Measurements from ENCODE around the gene ATP1A1. TPM values are rescaled to one million over a fixed set of nuclear protein-coding genes. Genes with fewer than 3 reads are reported as not detected.

The ATP1A1 gene
- total and polyA plus RNA-seq, 2 donors = 66.4 to 146 TPM

GRCh38 chr1:116426401-116426800 is 53.4 kb downstream of the ATP1A1 start:
- Histone ChIP-seq H3K27ac (ENCODE audit: low read depth in 1 of 2, low read length in 1 of 2) (no peak overlapping the region), H3K4me3 (ENCODE audit: low read length in 2 of 2) (no peak overlapping the region), H3K36me3 (ENCODE audit: control insufficient read depth in 2 of 2, insufficient read depth in 2 of 2, low read length in 1 of 2) (no peaks in the 10 kb centered on the region), H3K27me3 (ENCODE audit: control insufficient read depth in 2 of 2, insufficient read depth in 1 of 2, low read length in 1 of 2) (peaks cover 0 to 3% of the 10 kb centered on the region in 2 donors), H3K4me1 (ENCODE audit: control insufficient read depth in 2 of 2, insufficient read depth in 2 of 2, low read length in 2 of 2) (no peaks in the 10 kb centered on the region), H3K9me3 (ENCODE audit: control insufficient read depth in 2 of 2, insufficient read depth in 1 of 2, low read length in 1 of 2) (no peaks in the 10 kb centered on the region)
- DNase-seq (ENCODE audit: low read depth in 6 of 9, low spot score in 9 of 9) = no peak
- WGBS = 96% methylated on average over 9 of the region's 9 CpGs

GRCh38 chr1:116428576-116428975 is 55.5 kb downstream of the ATP1A1 start:
- no peaks in the 10 kb centered on the region for H3K9me3 ChIP-seq (ENCODE audit: control insufficient read depth in 2 of 2, insufficient read depth in 1 of 2, low read length in 1 of 2)
- no peak overlapping the region for H3K4me3 ChIP-seq (ENCODE audit: low read length in 2 of 2)
- DNase-seq (ENCODE audit: low read depth in 6 of 9, low spot score in 9 of 9) = no peak
- no peak overlapping the region for H3K27ac ChIP-seq (ENCODE audit: low read depth in 1 of 2, low read length in 1 of 2)
- 98% methylated on average over 6 of the region's 6 CpGs for WGBS
- no peaks in the 10 kb centered on the region for H3K4me1 ChIP-seq (ENCODE audit: control insufficient read depth in 2 of 2, insufficient read depth in 2 of 2, low read length in 2 of 2)
- H3K36me3 ChIP-seq (ENCODE audit: control insufficient read depth in 2 of 2, insufficient read depth in 2 of 2, low read length in 1 of 2) = no peaks in the 10 kb centered on the region
- H3K27me3 ChIP-seq (ENCODE audit: control insufficient read depth in 2 of 2, insufficient read depth in 1 of 2, low read length in 1 of 2) = peaks cover 0 to 7% of the 10 kb centered on the region in 2 donors

GRCh38 chr1:116429821-116430374 is 56.9 kb downstream of the ATP1A1 start:
- Histone ChIP-seq H3K27me3 (ENCODE audit: control insufficient read depth in 2 of 2, insufficient read depth in 1 of 2, low read length in 1 of 2) (peaks cover 0 to 7% of the 10 kb centered on the region in 2 donors), H3K4me1 (ENCODE audit: control insufficient read depth in 2 of 2, insufficient read depth in 2 of 2, low read length in 2 of 2) (no peaks in the 10 kb centered on the region), H3K36me3 (ENCODE audit: control insufficient read depth in 2 of 2, insufficient read depth in 2 of 2, low read length in 1 of 2) (no peaks in the 10 kb centered on the region), H3K27ac (ENCODE audit: low read depth in 1 of 2, low read length in 1 of 2) (no peak overlapping the region), H3K9me3 (ENCODE audit: control insufficient read depth in 2 of 2, insufficient read depth in 1 of 2, low read length in 1 of 2) (no peaks in the 10 kb centered on the region), H3K4me3 (ENCODE audit: low read length in 2 of 2) (no peak overlapping the region)
- WGBS = 95% methylated on average over 2 of the region's 2 CpGs
- no peak for DNase-seq (ENCODE audit: low read depth in 6 of 9, low spot score in 9 of 9)

GRCh38 chr1:116431870-116432500 is 58.9 kb downstream of the ATP1A1 start:
- Histone ChIP-seq H3K27me3 (ENCODE audit: control insufficient read depth in 2 of 2, insufficient read depth in 1 of 2, low read length in 1 of 2) (peaks cover 0 to 7% of the 10 kb centered on the region in 2 donors), H3K9me3 (ENCODE audit: control insufficient read depth in 2 of 2, insufficient read depth in 1 of 2, low read length in 1 of 2) (no peaks in the 10 kb centered on the region), H3K4me3 (ENCODE audit: low read length in 2 of 2) (no peak overlapping the region), H3K4me1 (ENCODE audit: control insufficient read depth in 2 of 2, insufficient read depth in 2 of 2, low read length in 2 of 2) (no peaks in the 10 kb centered on the region), H3K27ac (ENCODE audit: low read depth in 1 of 2, low read length in 1 of 2) (no peak overlapping the region), H3K36me3 (ENCODE audit: control insufficient read depth in 2 of 2, insufficient read depth in 2 of 2, low read length in 1 of 2) (no peaks in the 10 kb centered on the region)
- 90% methylated on average over 7 of the region's 7 CpGs for WGBS
- no peak for DNase-seq (ENCODE audit: low read depth in 6 of 9, low spot score in 9 of 9)

GRCh38 chr1:116432655-116433265 is 59.7 kb downstream of the ATP1A1 start:
- no peaks in the 10 kb centered on the region for H3K4me1 ChIP-seq (ENCODE audit: control insufficient read depth in 2 of 2, insufficient read depth in 2 of 2, low read length in 2 of 2)
- 65% methylated on average over 3 of the region's 3 CpGs for WGBS
- no peaks in the 10 kb centered on the region for H3K36me3 ChIP-seq (ENCODE audit: control insufficient read depth in 2 of 2, insufficient read depth in 2 of 2, low read length in 1 of 2)
- DNase-seq (ENCODE audit: low read depth in 6 of 9, low spot score in 9 of 9) = no peak
- H3K27ac ChIP-seq (ENCODE audit: low read depth in 1 of 2, low read length in 1 of 2) = no peak overlapping the region
- H3K27me3 ChIP-seq (ENCODE audit: control insufficient read depth in 2 of 2, insufficient read depth in 1 of 2, low read length in 1 of 2) = peaks cover 0 to 7% of the 10 kb centered on the region in 2 donors
- H3K9me3 ChIP-seq (ENCODE audit: control insufficient read depth in 2 of 2, insufficient read depth in 1 of 2, low read length in 1 of 2) = no peaks in the 10 kb centered on the region
- no peak overlapping the region for H3K4me3 ChIP-seq (ENCODE audit: low read length in 2 of 2)

- WGBS = 93% methylated on average over 13 of the region's 13 CpGs
- DNase-seq (ENCODE audit: low read depth in 6 of 9, low spot score in 9 of 9) = no peak
Measured at GRCh38 chr1:116433275-116434257, 60.5 kb downstream of the ATP1A1 start.

GRCh38 chr1:116434849-116435248 is 61.8 kb downstream of the ATP1A1 start:
- DNase-seq (ENCODE audit: low read depth in 6 of 9, low spot score in 9 of 9) = no peak
- peaks cover 0 to 4% of the 10 kb centered on the region in 2 donors for H3K27me3 ChIP-seq (ENCODE audit: control insufficient read depth in 2 of 2, insufficient read depth in 1 of 2, low read length in 1 of 2)
- H3K4me1 ChIP-seq (ENCODE audit: control insufficient read depth in 2 of 2, insufficient read depth in 2 of 2, low read length in 2 of 2) = no peaks in the 10 kb centered on the region
- WGBS = 97% methylated on average over 3 of the region's 3 CpGs
- H3K27ac ChIP-seq (ENCODE audit: low read depth in 1 of 2, low read length in 1 of 2) = no peak overlapping the region
- no peak overlapping the region for H3K4me3 ChIP-seq (ENCODE audit: low read length in 2 of 2)
- H3K36me3 ChIP-seq (ENCODE audit: control insufficient read depth in 2 of 2, insufficient read depth in 2 of 2, low read length in 1 of 2) = no peaks in the 10 kb centered on the region
- no peaks in the 10 kb centered on the region for H3K9me3 ChIP-seq (ENCODE audit: control insufficient read depth in 2 of 2, insufficient read depth in 1 of 2, low read length in 1 of 2)

More at GRCh38 chr1:116433275-116434257, 60.5 kb downstream of the ATP1A1 start:
- H3K4me1 ChIP-seq (ENCODE audit: control insufficient read depth in 2 of 2, insufficient read depth in 2 of 2, low read length in 2 of 2) = no peaks in the 10 kb centered on the region
- H3K27me3 ChIP-seq (ENCODE audit: control insufficient read depth in 2 of 2, insufficient read depth in 1 of 2, low read length in 1 of 2) = peaks cover 0 to 7% of the 10 kb centered on the region in 2 donors
- no peaks in the 10 kb centered on the region for H3K36me3 ChIP-seq (ENCODE audit: control insufficient read depth in 2 of 2, insufficient read depth in 2 of 2, low read length in 1 of 2)
- H3K9me3 ChIP-seq (ENCODE audit: control insufficient read depth in 2 of 2, insufficient read depth in 1 of 2, low read length in 1 of 2) = no peaks in the 10 kb centered on the region
- no peak overlapping the region for H3K4me3 ChIP-seq (ENCODE audit: low read length in 2 of 2)
- no peak overlapping the region for H3K27ac ChIP-seq (ENCODE audit: low read depth in 1 of 2, low read length in 1 of 2)

- H3K4me1 ChIP-seq (ENCODE audit: control insufficient read depth in 2 of 2, insufficient read depth in 2 of 2, low read length in 2 of 2) = no peaks in the 10 kb centered on the region
- H3K36me3 ChIP-seq (ENCODE audit: control insufficient read depth in 2 of 2, insufficient read depth in 2 of 2, low read length in 1 of 2) = no peaks in the 10 kb centered on the region
- 96% methylated on average over 2 of the region's 2 CpGs for WGBS
- H3K4me3 ChIP-seq (ENCODE audit: low read length in 2 of 2) = no peak overlapping the region
- H3K9me3 ChIP-seq (ENCODE audit: control insufficient read depth in 2 of 2, insufficient read depth in 1 of 2, low read length in 1 of 2) = no peaks in the 10 kb centered on the region
- H3K27me3 ChIP-seq (ENCODE audit: control insufficient read depth in 2 of 2, insufficient read depth in 1 of 2, low read length in 1 of 2) = peaks cover 0 to 4% of the 10 kb centered on the region in 2 donors
- DNase-seq (ENCODE audit: low read depth in 6 of 9, low spot score in 9 of 9) = peak in 3 of 9 donors; percentile 26 to 54 (median 27)
- H3K27ac ChIP-seq (ENCODE audit: low read depth in 1 of 2, low read length in 1 of 2) = no peak overlapping the region
Measured at GRCh38 chr1:116435806-116436610, 63.0 kb downstream of the ATP1A1 start.
